ENCODE data around the gene DTX3L.

The DTX3L gene

DNA sequence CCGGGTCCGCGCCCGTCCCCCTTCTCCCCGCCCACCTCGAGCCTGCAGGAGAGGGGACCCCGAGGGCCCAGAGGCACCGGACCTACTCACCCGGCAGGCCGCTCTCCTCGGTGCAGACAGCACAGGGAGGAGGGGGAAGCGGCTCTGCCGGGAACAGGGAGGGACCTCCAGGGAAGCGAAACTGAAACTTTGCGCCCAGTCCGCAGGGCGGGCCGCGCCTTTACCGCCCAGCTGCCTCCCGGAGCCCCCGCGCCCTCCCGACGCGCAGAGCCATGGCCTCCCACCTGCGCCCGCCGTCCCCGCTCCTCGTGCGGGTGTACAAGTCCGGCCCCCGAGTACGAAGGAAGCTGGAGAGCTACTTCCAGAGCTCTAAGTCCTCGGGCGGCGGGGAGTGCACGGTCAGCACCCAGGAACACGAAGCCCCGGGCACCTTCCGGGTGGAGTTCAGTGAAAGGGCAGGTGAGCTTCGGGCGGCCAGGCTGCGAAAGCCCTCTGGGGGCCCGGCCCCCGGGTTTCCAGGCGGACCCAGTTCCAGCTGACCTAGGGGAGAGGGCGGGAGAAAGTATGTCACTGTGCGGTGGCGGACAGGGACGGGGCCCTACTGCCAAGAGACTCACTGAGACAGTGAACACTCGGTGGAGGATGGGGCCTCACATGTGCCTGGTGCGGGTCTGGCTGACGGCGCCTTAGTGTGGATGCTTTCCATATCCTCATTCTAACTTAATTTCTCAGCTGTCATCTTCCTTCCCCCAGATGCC lies at the start of gene DTX3L, which contains the start of gene PARP9:
DTX3L (plus strand) TSS at position 184 of the 758 bp plus-strand sequence; CDS start at position 273, 89 bp downstream.
PARP9 (minus strand) TSS at position 146 of the 758 bp plus-strand sequence. CDS start 4,680 bp downstream, outside the sequence.
- DNase-seq (ENCODE audit: low read depth) = peak; percentile 52

DNA sequence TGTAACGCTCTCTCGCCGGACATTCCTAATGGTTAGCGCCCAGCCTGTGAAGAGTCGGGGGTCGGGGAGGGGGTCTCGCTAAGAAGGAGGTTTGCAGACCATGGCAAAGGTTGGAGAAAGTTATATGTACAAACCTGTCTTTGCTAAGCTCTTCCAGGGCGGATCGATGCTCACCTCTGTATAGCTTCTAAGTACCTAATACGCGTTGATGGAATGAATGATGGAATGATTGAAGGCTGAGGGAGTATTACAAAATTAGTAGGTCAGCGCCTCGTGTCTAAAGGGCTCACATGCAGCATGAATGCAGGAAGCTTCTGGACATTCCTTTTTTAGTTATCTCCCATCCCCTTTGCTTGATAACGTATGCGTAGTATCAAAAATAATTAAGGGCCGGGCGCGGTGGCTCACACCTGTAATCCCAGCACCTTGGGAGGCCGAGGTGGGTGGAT lies 49.1 kb upstream of the DTX3L start:
- DNase-seq (ENCODE audit: low read depth) = no peak

DNA sequence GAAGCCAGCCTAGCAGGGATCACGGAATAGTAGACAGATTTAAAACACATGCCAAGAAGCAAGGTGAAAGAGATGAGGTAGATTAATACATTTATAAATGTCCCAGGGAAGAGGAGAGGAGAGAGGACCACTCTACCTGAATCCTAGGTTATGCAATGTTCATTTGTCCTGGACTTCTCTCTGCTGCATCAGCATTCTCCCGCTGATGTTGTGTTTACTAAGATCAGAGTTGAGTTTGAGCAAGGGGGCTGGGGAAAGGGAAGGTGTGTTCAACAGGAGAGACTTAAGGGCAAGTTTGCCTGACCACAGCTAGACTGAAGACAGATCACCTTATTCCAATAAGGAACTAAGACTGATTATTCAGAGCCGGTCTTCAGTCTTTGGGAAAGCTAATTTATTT lies 48.3 kb upstream of the DTX3L start:
- no peak for DNase-seq (ENCODE audit: low read depth)

DNA sequence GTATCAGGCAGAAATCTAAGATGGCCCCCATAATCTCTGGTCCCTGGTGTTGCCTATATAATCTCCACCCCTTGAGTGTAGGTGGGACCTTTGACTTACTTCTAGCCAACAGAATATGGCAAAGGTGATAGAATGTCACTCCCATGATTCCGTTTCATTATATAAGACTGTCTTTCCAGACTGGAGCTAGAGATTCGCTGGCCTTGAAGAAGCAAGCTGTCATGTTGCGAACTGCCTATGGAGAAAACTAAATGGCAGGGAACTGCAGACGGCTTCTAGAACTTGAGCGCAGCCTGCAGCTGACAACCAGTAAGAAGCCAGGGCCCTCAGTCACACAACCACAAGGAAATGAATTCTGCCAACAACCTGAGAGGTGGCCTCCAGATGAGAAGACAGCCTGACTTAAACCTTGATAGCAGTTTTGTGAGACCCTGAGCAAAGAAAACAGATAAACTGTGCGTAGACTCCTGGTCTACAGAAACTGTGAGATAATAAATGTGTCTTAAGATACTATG lies 47.2 kb upstream of the DTX3L start:
- DNase-seq (ENCODE audit: low read depth) = no peak

DNA sequence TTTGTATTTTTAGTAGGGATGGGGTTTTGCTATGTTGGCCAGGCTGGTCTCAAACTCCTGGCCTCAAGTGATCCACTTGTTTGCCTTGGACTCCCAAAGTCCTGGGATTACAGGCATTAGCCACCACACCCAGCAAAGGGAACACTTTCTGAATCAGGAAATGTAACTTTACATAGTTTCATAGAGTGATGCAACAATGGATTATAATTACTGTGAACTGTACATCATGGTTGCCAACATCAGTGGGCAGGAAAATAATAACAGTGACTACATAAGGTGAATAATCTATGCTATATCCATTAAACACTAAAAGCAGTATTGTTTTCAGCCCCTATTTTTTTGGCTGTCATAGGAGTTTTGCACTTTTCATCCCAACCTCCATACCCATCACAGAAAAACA lies 44.4 kb upstream of the DTX3L start:
- no peak for DNase-seq (ENCODE audit: low read depth)

DNA sequence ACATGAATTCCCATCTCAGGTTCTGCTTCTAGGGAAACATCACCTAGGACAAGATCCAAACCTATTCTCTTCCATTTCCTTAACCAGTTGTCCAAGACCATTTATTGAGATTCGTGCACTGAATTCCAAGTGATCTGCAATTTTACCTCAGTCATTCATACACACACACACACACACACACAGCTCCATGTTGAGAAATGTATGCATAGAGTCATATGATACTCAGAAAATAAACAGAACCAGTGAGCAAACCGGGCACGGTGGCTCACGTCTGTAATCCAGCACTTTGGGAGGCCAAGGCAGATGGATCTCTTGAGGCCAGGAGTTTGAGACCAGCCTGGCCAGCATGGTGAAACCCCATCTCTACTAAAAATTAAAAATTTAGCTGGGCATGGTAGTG lies 43.3 kb upstream of the DTX3L start:
- no peak for DNase-seq (ENCODE audit: low read depth)

DNA sequence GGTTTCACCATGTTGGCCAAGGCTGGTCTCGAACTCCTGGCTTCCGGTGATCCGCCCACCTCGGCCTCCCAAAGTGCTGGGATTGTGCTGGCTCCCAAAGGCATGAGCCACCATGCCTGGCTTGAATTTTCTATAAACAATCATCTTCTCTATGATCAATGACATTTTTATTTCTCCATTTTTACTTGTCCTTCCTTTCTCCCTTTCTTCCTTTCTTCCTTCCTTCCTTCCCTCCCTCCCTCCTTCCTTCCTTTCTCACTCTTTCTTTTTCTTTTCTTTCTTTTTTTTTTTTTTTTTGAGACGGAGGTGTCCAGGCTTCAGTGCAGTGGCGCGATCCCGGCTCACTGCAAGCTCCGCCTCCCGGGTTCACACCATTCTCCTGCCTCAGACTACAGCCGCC lies 40.8 kb upstream of the DTX3L start:
- no peak for DNase-seq (ENCODE audit: low read depth)

DNA sequence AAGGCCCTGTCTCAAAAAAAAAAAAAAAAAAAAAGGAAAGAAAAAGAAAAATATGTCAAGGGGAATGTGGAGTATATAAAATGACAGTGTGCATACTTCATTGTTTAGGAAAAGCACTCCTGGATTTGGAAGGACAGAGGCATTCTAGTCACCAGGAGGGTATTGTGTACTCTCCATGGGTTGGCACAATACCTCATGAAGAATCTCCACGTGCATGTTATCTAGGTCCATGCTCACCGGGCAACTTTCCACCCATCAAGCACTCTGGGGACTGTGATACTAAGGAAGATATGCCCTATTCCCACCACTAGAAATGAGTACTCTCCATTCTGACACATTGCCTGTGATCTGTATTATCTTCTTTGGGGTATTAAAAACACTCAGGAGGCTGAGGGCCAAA lies 34.0 kb upstream of the DTX3L start:
- DNase-seq (ENCODE audit: low read depth) = no peak

DNA sequence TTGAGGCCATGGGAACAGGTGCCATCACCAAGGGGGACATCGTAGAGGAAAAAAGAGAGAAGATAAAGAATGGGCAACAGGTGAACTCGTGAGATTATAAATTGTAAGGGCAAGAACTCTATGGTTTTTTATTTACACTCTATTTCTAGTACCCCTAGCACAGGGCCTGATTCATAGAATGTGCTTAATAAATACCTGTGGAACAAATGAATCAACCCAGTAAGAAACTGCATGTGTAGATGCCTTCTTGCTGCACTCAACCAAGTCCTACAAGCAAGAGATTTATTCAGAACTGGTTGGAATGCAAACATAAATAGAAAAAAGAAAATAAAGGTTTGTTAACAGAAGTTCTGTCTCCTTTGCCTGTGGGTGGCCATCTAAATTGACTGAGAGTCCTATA lies 30.7 kb upstream of the DTX3L start:
- no peak for DNase-seq (ENCODE audit: low read depth)

DNA sequence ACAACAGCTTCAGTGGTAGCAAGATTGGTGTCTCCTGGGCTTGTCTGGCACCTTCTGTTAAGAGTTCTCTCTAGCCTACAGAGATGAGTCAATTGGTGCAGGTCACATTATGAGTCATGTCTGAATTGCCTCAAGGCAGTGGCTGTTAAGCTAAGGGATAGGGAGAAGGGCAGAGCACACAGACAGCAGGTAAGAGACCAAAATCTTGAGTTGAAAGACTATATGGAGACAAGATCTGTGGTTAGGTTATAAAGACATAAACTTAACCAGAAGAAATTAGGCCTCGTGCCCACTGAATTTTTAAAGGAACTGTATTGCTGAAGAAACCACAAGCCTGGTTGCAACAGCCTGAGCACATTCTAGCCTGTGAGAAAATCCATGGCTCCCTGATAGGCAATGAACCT lies 30.2 kb upstream of the DTX3L start:
- DNase-seq (ENCODE audit: low read depth) = no peak

DNA sequence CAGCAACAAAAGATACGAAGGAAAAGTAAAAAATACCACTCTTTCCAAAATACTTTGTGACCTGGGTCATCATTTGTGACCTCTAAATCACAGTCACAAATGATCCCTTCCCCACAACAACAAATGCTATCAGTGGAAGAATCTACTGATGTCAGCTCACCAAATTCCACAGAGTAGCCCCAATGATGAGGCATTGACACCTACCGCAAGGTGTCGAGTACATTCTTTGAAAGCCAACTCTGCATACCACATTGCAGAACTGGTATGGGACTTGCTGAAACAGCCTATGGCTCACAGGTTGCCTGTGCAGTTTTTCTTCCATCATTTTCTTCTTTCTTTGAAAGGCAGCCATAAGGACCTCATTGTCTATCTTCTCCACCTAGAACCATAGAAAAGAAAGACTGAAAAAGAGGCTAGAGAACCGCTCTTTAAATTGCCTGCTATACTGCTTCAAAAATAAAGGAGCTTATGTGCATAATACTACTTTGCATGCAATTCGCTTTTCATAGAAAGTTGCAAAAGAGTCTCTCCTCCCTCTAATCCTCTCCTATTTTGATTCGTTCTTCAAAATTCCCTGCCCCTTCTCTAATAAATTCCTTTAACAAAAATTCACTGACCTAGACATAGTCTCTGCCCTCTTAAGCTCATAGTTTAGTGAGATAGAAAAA lies 28.0 kb upstream of the DTX3L start:
- DNase-seq (ENCODE audit: low read depth) = no peak

DNA sequence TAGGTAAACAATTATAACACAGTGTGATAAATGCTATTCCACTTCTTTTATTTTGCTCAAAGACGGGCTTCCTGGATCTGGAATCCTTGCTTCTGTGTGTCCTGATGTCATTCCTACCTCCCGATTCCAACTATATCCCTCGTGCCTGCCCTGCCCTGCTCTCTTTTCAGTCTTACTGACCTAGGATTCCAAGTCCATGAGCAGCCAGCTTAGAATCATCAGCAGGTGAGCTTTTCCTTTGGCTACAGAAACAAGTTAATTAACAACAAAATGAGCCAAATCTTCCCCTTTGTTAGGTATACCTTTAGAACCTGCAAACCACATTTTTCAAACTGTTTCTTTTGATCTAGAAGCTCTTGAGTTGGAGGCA lies 27.5 kb upstream of the DTX3L start:
- no peak for DNase-seq (ENCODE audit: low read depth)

DNA sequence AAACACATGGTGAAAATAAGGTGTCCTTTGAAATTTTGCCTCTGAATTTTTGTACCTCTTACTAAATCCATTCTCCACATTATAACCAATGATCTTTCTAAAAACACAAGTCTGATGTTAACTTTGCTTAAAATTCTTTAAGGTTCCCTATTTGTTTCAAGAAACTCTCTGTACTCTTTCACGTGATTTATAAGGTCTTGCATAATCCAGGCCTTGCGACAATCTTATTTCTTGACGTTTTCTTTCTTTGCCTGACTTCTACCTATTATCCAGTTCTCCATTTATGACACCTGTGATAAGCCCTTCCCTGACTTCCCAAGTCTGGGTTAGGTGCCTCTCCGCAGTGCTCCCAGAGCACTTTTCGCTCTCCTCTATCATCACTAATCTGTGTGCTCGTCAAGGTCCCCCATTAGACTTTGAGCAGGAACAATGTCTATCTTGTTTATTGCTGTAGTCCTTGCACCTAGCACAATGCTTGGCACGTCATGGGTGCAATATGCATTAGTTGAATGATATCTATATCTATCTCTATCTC lies 25.1 kb upstream of the DTX3L start:
- DNase-seq (ENCODE audit: low read depth) = no peak

DNA sequence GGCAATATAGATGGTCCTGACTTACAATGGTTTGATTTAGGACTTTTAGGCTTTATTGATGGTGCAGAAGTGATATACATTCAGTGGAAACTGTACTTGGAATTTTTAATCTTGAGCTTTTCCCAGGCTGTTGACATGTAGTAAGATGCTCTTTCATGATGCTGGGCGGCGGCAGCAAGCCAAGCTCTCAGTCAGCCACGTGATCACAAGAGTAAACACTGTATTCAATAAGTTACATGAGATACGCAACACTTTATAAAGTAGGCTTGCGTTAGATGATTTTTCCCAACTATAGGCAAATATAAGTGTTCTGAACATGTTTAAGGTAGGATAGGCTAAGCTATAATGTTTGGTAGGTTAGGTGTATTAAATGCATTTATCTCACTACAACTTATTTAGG lies 18.0 kb upstream of the DTX3L start:
- no peak for DNase-seq (ENCODE audit: low read depth)

DNA sequence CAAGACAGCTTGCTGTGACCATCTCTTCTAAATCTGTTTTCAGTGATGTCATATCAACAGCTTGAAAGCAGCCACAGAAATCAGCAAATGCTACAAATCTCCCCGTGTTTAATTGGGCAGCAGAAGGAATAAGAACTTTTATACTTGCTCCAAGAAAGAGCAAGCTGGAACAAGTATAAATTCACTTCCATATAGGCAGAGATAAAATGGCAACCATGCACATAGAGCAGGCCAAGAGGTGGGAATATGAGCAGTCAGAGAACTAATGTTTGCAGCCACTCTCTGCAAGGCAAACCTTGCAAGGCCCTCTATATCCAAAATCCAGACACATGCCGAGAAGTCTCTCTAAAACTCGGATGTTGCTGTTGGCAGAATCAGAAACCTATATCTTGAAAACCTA lies 16.1 kb upstream of the DTX3L start:
- no peak for DNase-seq (ENCODE audit: low read depth)

DNA sequence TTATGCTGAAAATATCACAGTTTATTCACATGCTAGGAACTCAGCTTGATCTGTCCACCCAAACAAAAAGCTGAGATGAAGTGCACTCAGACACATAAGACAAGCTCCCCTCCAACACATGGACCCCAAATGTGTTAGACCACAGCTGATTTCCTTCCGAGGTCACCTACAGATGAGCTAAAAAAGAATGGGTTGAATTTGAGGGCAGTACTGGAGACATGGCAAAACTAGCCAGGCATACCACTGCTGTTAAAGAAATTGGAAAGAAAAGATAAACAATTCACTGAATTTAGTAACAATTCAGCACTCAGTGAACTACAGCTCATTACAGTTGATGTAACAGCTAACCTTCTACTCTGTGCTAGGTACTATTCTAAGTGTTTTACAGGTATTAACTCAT lies 15.5 kb upstream of the DTX3L start:
- no peak for DNase-seq (ENCODE audit: low read depth)

DNA sequence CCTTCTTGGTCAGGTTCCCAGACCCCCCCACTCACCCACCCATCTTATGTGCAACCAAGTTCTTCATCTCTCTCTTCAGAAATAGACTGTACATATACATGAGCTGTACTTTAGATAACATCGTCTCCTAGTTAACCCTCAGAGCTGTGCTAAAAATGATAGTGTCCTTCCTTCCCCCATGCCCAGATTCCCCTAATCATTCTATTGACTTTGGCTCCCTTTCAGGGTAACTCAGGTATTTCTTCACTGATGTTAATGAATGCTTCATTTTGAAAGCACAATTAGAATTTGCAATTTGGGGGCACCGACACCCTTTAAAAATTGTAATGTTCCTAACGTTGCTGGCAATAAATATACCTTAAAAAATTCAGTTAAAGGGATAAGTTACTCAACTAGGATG lies 11.0 kb upstream of the DTX3L start:
- DNase-seq (ENCODE audit: low read depth) = no peak

DNA sequence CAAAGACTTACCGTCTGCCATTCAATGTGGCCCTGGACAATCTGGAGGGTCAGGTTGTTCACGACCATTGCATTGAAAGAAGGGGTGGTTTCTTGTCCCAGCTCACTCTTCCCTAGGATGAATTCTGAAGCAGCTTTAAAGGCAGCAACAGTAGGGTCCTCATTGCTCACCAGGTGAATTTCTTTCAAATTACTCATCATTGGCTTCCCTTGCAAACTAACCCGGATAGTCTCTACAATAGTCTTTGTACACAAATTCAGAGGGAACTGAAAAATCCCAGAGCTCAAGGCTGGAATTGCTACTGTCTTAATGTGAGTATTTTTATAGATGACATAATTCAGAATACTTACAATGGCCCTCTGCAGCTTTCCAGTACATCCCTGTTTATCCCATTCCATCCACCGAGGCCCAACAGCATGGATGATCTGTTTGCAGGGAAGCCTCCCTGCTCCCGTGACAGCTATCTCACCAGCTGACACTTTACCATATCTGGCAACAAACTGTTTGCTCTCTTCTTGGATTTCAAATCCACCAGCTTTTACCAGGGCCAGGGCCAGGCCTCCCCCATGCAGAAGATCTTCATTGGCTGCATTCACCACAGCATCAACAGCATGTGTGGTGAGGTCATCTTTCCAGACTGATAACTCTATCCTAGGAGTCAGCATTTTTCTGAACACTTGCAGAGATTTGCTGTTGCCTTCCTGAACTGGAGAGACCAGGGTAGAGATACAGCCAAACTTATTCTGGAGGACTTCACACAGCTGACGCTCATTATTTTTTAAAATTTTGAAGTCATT lies 8.7 kb upstream of the DTX3L start:
- no peak for DNase-seq (ENCODE audit: low read depth)

DNA sequence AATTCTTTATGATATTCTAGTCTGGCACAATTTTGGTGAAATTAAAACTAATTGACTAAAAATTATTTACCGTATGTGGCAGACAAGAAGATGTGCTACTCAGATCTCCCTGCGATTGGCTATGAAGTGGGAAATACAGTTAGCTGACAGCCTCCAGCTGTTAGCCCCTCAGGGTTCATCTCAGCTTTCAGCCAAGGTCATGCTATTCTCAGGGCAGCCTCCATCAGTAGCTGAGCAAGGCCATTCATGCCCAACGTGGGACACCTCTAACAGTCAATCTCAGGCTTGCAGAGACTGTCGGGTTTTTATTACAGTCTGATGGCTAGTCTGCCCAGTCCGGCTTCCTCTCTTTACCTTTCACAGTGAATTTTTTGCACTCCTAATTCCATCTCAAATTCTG lies 6.8 kb upstream of the DTX3L start:
- no peak for DNase-seq (ENCODE audit: low read depth)

DNA sequence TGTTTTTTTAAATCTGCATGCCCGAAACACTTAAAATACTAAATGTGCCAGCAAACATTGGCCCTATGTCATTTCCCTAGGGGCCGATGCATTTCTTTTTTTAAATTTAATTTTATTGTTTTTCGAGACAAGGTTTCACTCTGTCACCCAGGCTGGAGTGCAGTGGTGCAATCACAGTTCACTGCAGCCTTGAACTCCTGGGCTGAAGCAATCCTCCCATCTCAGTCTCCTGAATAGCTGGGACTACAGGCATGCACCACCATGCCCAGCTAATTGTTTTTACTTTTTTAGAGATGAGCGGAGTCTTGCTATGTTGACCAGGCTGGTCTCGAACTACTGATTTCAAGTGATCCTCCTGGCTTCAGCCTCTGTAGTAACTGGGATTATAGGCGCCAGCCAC lies 5.5 kb upstream of the DTX3L start:
- no peak for DNase-seq (ENCODE audit: low read depth)

DNA sequence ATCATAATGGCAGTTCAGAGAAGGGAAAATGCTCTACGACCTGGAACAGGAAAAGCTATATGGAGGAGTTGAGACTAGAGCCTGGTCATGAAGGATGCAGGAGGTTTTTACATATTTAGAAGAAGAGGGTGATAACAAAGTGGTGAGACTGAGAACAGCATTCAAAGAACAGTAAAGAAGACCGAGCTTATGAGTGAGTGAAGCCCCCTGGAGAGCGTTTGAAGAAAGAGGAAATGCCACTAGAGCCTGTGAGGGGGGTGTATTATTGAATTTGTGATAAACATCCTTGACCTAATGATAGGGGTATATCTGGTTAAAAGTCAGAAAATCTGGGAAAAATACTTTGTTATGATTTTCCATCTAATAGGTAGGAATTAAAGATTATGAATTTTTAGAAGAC lies 4.2 kb upstream of the DTX3L start:
- no peak for DNase-seq (ENCODE audit: low read depth)

DNA sequence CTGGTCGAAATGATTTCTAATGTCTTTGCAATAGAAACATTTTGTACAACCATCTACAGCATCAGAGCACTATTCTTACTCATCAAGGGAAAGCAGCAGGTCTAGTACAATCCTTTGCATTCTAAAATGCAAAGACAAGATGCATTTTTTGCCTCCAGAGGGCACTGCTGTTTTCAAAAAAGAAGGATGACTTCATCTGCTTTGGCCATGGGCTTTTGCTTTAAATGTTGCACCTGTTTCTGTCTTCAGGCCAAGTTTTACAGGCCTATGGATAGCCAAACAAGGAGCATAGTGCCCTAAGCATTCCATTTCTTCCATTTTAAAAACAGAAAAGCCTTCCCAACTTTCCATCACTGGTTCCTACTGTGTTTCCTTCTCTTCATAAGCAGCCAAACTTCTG lies 3.5 kb upstream of the DTX3L start:
- no peak for DNase-seq (ENCODE audit: low read depth)
